ENCODE data around the gene LIMS1. TPM values are rescaled to one million over a fixed set of nuclear protein-coding genes. Genes with fewer than 3 reads are reported as not detected.

LIMS1 gene
- total and polyA plus RNA-seq, 2 of the 13 experiments (the other 11 are each of a cell fraction or from before 2014, with no cell fraction given), result 38.3 to 49.6 TPM

DNA sequence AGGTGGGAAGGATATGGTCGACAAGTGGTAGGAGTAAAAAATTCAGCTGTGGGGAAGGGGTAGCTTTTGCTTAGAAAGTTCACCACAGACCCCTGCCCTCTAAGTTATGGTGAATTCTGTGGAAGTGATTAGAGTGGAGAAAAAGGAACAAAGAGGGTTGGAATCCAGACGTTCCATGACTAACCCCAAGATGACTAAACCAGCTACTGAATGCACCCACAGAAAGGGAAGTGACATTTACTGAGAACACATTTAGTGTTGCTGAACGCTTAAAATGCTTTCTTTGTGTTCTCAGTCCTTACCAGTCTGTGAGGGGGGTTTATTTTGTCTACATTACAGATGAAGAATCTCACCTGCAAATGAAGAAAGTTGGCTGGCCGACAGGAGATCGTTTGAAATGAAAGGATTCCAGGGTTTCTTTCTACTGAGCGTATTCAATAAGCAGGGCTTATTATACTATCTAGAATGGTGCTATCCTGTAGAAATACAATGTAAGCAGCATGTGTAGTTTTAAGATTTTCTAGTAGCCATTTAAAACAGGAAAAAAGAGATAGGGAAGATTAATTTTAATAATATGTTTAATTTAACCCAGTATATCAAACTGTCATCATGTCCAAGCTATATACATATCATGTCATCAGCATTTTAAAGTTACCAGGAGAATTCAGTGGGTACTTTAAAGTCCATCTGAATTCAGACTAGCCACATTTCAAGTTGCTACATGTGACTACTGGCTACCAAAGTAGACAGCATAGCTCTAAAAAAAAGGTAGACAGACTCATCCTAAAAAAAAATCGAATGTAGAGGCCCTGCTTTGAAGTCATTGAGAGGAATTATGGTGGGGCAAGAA lies 60.1 kb downstream of the LIMS1 start (continued):
- TF ChIP-seq ZNF562 (CRISPR knock-in tag; IDR thresholded peaks at IDR 0.05; ENCODE audit: borderline replicate concordance), result no peak
- TF ChIP-seq ZBTB7A (CRISPR knock-in tag; IDR thresholded peaks at IDR 0.05), result no peak
- TF ChIP-seq, protein P1, sequence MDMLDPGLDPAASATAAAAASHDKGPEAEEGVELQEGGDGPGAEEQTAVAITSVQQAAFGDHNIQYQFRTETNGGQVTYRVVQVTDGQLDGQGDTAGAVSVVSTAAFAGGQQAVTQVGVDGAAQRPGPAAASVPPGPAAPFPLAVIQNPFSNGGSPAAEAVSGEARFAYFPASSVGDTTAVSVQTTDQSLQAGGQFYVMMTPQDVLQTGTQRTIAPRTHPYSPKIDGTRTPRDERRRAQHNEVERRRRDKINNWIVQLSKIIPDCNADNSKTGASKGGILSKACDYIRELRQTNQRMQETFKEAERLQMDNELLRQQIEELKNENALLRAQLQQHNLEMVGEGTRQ (IDR thresholded peaks at IDR 0.05; ENCODE audit: low read depth, low read length), result no peak
- TF ChIP-seq, protein P1 (CRISPR knock-in tag; IDR thresholded peaks at IDR 0.05; ENCODE audit: borderline replicate concordance), result no peak
- TF ChIP-seq, protein P2, sequence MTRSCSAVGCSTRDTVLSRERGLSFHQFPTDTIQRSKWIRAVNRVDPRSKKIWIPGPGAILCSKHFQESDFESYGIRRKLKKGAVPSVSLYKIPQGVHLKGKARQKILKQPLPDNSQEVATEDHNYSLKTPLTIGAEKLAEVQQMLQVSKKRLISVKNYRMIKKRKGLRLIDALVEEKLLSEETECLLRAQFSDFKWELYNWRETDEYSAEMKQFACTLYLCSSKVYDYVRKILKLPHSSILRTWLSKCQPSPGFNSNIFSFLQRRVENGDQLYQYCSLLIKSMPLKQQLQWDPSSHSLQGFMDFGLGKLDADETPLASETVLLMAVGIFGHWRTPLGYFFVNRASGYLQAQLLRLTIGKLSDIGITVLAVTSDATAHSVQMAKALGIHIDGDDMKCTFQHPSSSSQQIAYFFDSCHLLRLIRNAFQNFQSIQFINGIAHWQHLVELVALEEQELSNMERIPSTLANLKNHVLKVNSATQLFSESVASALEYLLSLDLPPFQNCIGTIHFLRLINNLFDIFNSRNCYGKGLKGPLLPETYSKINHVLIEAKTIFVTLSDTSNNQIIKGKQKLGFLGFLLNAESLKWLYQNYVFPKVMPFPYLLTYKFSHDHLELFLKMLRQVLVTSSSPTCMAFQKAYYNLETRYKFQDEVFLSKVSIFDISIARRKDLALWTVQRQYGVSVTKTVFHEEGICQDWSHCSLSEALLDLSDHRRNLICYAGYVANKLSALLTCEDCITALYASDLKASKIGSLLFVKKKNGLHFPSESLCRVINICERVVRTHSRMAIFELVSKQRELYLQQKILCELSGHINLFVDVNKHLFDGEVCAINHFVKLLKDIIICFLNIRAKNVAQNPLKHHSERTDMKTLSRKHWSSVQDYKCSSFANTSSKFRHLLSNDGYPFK (CRISPR knock-in tag; IDR thresholded peaks at IDR 0.05; ENCODE audit: borderline replicate concordance), result no peak
- no peak for TF ChIP-seq MAFG (CRISPR knock-in tag; IDR thresholded peaks at IDR 0.05)
- TF ChIP-seq ZNF720 (CRISPR knock-in tag; IDR thresholded peaks at IDR 0.05), result no peak
- TF ChIP-seq, protein P3, sequence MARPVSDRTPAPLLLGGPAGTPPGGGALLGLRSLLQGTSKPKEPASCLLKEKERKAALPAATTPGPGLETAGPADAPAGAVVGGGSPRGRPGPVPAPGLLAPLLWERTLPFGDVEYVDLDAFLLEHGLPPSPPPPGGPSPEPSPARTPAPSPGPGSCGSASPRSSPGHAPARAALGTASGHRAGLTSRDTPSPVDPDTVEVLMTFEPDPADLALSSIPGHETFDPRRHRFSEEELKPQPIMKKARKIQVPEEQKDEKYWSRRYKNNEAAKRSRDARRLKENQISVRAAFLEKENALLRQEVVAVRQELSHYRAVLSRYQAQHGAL (CRISPR knock-in tag; IDR thresholded peaks at IDR 0.05; ENCODE audit: not compliant biosample characterization), result no peak
- no peak for TF ChIP-seq RXRA (CRISPR knock-in tag; IDR thresholded peaks at IDR 0.05)
- no peak for TF ChIP-seq CREB1 (IDR thresholded peaks at IDR 0.05)
- no peak for TF ChIP-seq CREB1 (CRISPR knock-in tag; IDR thresholded peaks at IDR 0.05)
